Fibroblast of skin of left quadriceps (primary cell): ENCODE results near the gene HOXD12.

Experiments used
- DNase-seq, 2 experiments: peaks; one replicate each; pipeline ENCODE4 v3.0.0-alpha.2; 2013; ENCODE audit warnings: low read depth in 2 of 2

Gene HOXD12

DNA sequence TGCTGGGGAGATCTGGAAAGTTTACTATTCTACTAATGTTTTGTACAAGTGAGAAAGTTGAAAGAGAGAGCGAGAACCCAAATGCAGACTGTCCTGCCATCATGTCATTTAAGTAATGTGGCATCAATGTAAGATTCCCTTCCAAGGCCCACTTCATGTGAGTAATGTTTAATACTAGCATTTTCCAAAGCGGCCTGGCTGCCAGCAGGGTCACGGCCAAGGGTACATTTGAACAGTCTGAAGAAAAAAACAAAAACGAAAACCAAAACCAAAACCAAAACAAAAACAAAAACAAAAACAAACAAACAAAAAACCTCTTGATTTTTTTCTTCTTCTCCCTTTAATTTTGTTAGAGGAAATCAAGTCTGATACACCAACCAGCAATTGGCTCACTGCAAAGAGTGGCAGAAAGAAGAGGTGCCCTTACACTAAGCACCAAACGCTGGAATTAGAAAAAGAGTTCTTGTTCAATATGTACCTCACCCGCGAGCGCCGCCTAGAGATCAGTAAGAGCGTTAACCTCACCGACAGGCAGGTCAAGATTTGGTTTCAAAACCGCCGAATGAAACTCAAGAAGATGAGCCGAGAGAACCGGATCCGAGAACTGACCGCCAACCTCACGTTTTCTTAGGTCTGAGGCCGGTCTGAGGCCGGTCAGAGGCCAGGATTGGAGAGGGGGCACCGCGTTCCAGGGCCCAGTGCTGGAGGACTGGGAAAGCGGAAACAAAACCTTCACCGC is 19.2 kb downstream of the HOXD12 start:
- DNase-seq = no peak

DNA sequence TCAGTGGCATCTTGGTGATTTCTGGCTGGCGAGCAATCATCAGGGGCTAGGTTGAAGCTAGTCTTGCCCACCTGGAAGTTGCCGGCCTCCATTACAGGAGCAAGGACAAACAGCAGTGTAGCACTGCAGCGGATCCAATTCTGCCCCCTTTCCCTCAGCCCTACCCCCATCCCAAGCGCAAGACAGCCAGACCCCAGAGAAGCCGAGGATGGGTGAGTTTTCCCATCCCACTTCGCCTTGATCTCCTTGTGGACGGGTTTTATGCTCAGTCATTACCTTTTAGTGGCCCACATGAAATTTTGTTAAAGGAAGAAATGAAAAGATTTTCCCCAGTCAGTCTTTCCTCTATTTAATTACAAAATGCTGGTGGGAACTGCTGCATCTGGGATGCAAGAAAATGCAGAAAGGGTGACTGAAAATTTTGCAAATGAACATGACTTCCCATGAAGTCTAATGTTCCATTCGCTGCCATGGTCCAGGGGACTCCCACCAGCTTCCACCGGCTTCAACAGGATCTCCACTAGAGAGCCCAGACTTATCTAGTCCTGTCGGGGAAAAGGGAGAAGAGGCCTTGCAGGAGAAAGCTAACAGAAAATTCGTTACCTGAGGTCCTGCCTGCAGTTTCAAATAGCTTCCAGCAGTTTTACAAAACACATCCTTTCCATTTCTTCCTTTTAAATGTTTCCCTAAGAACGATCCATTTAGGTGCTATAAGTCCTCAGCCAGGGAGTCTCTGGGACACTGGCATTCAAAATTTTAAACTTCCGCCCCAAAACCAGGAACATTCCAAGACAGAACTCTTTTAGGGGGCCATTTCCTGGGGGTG is 21.0 kb downstream of the HOXD12 start:
- no peak for DNase-seq

DNA sequence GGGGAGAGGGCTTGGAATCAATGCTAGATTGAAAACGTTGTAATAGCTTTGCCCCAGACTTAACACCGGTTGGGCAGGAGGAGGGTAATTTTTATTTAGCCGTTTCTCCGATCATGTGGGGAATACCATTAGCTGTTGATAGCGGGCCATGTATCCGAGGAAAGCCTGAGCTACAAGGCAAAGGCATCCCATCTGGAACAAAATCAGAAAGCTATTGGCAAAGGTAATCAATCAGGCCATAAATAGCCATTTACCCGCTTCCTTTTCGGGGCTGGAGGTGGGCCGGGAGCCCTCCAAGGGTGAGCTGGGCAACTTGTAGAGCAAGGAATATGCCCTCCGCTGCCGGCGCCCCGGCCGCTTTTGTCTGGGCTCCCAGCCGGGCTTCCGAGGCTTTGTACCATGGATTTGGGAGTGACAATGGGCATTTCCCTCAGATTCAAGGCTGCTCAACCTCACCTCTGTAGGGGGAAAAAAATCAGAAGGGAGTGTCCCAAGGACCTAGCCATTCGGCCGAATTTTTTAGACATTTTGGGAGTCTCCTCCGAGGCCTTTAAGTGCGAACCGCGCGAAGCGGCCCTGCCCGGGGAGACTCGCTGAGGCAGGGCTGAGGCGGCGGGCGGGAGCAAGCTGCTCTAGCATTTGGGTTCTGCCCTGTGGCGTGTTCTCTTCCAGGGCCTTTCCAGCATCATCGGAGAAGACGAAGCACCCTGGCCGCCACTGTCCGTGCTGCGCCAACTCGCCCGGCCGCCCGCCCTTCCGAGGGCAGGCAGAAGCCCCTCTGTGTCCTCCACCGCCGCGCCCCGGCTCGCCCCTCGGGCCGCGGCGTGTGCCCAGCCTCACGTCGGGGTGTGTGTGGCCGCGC is 21.8 kb downstream of the HOXD12 start:
- DNase-seq = no peak

DNA sequence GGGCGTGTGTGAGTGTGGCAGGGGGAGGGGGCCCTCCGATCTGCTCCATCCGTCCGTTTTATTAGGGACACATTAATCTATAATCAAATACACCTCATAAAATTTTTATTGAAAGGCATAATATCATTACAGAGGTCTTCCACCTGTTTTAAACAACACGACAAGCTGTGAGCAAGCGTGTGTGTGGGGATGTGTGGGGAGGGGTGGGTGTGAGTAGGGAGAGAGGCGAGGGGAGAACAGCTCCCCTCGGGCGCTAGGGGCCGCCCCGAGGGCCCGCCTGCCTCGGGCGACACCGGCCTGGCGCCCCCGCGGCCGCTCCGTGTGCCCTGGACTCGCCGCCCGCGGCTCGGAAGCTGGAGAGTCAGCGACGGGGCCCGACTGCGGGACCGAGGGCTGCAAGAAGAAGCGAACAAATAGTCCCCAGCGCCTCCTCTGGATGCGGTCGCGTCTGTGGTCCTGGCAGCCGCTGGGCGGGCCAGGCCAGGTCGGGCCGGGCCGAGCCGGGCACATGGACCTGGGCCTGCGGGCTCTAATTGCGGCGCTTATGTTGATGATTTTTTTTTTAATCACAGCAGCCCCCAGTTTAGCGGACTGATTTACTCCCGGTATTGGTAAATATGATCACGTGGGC is 22.6 kb downstream of the HOXD12 start:
- DNase-seq = peak in 1 of 2 experiments; percentile 67

DNA sequence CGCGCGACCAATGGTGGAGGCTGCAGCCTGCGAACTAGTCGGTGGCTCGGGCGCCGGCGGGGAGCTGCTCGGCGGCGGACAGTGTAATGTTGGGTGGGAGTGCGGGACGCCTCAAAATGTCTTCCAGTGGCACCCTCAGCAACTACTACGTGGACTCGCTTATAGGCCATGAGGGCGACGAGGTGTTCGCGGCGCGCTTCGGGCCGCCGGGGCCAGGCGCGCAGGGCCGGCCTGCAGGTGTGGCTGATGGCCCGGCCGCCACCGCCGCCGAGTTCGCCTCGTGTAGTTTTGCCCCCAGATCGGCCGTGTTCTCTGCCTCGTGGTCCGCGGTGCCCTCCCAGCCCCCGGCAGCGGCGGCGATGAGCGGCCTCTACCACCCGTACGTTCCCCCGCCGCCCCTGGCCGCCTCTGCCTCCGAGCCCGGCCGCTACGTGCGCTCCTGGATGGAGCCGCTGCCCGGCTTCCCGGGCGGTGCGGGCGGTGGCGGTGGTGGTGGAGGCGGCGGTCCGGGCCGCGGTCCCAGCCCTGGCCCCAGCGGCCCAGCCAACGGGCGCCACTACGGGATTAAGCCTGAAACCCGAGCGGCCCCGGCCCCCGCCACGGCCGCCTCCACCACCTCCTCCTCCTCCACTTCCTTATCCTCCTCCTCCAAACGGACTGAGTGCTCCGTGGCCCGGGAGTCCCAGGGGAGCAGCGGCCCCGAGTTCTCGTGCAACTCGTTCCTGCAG is 23.3 kb downstream of the HOXD12 start, which contains the start of gene HOXD9:
Gene HOXD9 (plus strand): TSS at position 37 of the 728 bp plus-strand sequence. CDS start 50 bp downstream, at position 87.
- no peak for DNase-seq

DNA sequence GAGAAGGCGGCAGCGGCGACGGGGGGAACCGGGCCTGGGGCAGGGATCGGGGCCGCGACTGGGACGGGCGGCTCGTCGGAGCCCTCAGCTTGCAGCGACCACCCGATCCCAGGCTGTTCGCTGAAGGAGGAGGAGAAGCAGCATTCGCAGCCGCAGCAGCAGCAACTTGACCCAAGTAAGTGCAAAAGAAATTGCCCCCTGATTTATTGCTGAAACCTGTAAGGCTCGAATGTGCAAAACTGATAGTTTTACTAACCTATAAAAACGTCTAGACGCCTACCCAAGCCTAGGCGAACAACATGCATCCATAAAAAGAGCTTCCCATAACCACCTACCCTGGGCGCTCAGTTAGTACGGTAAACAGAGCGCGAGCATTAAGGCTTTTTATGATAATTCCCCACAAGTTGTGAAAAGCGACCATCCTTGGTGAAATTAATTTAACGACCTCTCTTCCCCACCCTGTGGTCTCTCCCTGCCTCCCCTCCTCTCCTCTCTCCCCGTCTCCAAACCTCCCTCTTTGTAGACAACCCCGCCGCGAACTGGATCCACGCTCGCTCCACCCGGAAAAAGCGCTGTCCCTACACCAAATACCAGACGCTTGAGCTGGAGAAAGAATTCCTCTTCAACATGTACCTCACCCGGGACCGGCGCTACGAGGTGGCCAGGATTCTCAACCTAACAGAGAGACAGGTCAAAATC is 24.0 kb downstream of the HOXD12 start:
- no peak for DNase-seq

DNA sequence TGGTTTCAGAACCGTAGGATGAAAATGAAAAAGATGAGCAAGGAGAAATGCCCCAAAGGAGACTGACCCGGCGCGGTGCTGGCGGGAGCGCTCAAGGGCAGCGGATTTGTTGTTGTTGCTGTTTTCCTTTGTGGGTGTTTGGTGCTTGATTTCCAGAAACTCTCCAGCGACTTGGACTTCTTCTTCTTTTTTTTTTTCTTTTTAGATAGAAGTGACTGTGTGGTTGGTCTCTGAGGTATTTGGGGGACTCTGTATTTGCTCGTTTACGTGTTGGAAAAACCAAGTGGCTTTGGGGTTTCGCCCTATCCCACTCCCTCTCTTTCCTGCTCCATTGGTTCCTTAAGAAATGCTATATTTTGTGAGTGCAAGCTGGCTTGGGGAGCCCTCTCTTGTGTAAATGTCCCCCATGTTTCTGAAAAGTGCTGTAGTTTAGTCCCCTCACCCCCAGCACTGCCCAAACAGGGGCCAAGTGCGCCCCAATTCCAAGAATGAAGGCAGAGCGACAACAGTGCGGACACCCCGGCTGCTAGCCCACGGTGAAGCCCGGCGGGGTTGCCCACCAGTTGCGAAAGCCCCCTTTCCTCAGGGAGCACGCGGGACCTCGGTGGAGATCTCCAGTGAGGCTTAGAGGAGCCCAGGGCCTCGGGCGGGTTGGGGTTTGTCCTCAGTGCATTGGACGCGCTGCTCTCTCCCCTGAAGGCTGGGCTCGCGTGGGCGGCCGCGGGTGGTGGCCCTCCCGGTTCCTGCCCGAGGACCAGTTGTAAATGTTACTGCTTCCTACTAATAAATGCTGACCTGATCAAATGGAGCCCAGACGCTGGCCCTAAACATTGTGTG is 24.7 kb downstream of the HOXD12 start:
- DNase-seq = no peak

DNA sequence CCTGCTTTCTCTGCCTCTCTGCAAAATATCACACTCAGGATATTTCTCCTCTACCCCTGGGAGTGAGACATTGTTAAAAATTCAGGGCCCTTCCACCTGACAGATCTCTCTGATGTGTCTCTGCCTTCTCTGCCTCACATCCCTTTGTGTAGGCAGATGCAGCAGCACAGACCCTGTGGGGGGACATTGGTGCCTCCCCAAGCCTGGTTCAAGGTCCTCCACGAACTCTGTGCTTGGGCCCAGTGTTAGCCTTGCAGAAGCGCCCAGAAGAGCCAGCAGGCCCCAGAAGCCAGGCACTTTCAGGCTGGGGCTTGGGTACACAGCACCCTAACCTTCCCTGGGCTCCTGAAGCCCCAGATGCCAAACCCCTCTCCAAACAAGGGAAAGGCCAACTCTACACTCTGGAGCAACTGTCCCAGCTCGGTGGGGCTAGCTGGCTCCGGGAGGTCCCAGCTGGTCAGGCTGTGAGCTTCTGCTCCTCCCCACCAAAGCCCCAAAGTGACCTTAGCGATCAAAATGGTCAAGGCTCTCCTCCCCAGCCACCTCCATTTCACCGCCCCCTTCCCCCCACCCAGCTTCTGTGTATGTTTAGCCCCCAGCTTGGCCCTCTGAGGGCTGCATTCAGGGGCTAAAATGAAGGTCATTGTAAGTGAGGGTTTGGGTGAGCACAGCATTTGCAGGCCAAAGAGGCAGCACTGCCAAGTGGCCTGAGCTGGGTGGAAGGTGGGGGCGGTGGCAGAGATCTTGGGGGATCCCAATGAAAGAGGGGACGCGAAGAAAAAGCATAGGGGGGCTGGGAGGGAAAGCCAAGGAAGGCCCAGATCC is 25.6 kb downstream of the HOXD12 start:
- no peak for DNase-seq

DNA sequence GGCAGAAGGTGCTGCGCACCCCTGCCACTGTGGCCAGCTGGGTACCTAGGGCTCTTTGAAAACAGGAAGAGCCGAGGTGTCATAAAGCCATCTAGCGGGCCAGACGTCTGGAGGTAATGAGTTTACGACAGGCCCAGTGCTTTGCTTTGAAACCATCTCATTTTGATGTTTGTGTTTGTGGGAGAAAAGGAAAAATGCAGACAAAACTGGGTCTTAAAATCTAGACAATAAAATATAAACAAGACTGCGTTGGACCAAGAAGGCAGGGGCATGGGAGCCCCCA is 26.1 kb downstream of the HOXD12 start:
- no peak for DNase-seq

DNA sequence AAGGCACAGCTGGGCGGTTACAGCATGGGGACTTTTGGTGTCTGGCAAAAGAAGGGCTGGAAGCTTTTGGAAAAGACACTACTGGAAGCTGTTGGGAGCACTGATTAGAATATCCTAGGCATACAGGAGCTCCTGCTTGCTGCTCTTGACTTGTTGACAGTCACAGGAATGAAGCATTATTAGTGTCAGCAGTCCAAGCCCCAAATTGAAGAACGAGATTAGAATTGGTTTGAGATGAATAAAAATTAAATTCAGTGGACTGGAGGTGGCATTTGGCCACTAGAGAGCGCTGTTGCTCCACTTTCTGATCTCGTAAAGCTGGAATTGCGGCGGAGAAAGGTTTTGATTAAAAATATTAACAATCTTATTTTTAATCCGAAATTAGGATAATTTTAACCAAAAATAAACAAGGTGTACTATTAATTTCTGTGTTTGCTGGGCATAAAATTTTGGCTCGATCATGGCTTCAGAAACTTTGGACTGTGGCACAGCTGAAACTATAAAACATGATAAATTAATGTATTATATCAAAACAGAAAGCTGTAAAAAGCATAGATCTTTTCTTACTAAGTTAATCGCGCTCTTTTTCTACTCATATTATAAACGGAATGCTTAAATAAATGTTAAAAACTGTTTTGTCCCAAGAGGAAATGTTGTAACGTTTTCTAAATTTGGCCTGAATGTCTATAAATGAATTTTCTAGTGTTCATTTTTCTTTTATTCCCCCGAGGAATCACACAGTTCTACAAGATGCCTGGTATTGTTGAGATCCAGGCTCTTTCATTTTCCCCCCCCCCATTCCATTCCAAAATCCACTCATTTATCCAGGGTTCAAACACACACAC is 27.6 kb downstream of the HOXD12 start:
- DNase-seq = no peak

DNA sequence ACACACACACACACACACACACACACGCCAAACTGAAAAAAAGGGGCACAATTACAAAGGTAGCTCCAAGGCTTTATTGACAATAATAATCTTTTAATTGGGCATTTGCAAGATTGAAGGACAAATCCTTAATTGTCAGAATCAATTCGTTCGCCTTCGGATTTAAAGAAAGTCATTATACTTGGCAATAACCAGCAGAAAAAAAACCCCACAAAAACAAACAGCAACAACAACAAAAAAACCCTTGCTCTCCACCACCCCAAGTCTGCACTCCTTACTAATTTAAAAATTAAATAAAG is 28.1 kb downstream of the HOXD12 start:
- no peak for DNase-seq

DNA sequence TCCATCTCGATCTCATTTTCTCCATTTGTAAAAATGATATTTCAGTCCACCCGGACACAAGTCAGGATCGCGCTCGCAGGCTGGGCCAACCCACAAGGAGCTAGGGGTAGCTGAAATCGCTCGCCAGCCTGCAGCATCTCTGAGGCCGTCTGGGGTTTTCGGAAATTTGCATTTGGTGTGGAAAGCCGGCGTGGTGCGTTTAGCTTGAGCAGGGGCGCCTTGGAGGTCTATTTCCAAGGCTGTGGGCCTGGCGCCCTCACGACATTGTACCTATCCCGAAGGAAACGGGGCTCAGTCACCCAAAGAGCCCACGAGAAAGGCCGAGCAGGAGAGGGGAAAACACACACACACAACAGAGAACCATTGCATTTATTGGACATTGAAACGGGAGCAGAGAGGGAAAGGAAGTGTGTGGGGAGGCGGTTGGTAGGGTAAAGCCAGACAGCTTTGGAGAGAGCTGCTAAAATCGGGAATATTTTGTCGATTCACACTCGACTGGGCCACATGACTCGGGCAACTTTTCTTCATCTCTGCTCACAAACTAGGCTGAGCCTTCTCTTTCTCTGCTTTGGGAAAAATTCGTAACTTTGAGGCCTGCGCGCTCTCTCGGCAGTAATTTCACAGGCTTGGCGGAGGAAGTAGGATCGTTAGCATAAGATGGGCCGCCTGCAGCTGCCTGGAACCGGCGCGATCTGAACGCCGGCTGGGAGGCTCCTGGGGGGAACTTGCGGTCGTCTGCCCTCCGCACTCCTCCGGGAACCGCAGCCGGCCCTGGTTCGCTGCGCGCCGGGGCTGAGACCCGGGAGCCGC is 28.8 kb downstream of the HOXD12 start:
- no peak for DNase-seq

DNA sequence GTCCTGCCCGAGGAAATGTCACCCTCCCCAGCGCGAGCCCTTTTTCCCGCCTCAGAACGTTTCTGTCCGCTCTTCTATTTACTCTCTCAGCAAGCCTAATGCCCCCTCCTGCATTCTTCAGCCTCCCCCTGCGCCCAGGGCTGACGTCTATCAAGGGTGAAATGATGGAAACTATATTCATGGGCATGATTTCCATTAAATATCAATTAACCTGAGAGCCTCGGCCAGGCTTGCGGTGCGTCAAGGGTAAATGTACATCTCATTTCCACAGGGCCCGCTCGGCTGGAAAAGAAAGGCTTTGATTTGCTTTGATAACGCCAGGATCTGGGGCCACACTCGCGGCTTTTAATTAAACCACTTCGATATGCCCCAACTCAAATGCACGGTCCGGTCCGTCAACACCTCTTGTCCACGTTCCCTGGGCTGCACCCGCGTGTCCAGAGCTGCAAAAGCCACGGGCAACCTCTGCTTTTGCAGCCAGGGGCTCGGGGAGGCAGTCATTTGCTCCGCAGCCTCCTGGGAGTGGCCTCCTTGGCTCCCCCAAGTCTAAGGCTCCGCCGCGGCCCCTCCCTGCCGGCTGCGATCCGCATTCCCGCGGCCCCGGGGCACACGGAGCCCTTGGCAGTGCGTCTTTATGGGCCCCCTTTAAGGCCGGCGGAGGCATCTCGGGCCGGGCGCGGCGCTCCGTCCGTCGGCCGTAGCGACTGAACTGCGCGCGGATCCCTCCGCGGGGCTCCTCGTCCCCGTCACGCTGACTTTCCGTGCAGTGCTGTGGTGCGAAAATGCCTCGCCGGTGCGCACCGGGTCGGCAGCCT is 29.6 kb downstream of the HOXD12 start, which contains the start of gene HOXD8:
Gene HOXD8 (plus strand): TSS at position 724 of the 815 bp plus-strand sequence. CDS start 662 bp downstream, outside the sequence.
- peak; percentile 82 to 83 for DNase-seq

DNA sequence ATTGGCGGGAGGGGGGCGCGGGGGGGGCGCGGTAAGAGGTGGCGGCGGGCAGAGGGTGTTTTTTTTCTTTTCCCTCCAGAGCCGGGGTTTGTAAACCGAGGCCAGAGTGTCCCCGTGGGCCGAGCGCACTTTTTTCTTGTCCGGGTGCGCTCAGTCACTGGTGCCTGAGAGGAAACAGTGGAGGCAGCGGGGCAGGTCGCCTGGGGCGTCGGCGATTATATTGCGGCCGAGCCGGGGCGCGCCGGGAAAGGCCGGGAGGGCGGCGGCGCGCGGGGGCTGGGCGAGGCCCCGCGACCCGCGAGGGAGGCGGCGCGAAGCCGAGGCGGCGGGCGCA is 30.2 kb downstream of the HOXD12 start:
- DNase-seq = no peak

DNA sequence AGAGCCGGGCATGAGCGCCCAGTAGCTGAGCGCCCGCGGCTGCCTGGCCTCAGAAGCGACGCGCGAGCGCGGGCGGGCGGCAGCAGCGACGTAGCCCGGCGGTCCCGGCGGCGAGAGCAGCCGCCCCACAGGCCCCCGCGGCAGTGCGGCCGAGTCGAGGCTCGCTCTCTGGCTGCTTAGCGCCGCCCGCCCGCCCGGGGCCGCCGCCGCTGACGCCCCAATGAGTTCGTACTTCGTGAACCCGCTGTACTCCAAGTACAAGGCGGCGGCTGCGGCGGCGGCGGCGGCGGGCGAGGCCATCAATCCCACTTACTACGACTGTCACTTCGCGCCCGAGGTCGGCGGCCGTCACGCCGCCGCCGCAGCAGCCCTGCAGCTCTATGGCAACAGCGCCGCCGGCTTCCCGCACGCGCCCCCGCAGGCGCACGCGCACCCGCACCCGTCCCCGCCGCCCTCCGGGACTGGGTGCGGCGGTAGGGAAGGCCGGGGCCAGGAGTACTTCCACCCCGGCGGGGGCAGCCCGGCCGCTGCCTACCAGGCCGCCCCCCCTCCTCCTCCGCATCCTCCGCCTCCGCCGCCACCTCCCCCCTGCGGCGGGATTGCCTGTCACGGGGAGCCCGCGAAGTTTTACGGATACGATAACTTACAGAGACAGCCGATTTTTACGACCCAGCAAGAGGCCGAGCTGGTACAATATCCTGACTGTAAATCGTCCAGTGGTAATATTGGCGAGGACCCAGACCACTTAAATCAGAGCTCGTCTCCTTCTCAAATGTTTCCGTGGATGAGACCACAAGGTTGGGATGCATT is 30.8 kb downstream of the HOXD12 start:
- DNase-seq = peak; percentile 97
